ENCODE data around the gene TMUB2.

DNA sequence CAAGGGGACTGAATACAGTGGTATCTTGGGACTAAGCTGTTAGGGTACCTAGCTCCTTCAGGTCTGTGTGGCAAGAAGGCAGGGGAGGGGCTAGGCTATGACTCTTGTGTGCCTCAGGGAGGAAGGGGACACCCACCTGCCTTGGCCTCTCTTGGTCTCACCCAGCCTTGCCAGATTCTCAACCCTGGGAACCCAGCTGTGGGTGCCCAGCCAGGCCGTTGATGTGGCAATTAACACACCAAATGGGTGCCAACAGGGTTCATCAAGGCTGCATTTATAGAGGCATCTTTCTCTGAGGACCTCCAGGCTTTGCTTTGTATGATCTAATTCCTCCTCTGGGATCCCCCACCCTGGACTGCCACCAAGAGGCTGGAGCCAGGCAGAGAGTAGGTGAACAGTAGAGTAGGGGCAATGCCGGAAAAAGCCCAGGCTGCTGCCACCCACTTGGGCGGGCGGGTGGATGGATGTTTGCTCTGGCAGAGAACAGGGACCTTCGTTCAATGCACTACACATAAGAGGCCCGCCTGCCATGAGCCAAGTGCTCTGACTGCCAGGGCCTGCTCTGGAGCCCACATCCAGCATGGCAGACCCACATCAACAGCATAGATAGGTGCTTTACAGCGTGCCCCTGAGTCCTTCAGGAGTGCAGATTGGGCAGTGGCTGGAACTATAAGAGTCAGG, 19.5 kb upstream of the TMUB2 start:
- TF ChIP-seq, protein P1, sequence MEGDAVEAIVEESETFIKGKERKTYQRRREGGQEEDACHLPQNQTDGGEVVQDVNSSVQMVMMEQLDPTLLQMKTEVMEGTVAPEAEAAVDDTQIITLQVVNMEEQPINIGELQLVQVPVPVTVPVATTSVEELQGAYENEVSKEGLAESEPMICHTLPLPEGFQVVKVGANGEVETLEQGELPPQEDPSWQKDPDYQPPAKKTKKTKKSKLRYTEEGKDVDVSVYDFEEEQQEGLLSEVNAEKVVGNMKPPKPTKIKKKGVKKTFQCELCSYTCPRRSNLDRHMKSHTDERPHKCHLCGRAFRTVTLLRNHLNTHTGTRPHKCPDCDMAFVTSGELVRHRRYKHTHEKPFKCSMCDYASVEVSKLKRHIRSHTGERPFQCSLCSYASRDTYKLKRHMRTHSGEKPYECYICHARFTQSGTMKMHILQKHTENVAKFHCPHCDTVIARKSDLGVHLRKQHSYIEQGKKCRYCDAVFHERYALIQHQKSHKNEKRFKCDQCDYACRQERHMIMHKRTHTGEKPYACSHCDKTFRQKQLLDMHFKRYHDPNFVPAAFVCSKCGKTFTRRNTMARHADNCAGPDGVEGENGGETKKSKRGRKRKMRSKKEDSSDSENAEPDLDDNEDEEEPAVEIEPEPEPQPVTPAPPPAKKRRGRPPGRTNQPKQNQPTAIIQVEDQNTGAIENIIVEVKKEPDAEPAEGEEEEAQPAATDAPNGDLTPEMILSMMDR (IDR thresholded peaks at IDR 0.05): no peak
- no peak for TF ChIP-seq EP300 (IDR thresholded peaks at IDR 0.05)
- TF ChIP-seq POLR2A (IDR thresholded peaks at IDR 0.05): no peak

Measured in upper lobe of left lung (tissue), 4 donors.